AG10803 (cell line): Measurements from ENCODE around the gene IFITM1.

Experiments used
- DNase-seq: peaks from one replicate; pipeline ENCODE4 v3.0.0; 2010; ENCODE audit warnings: low read depth
- H3K4me3 ChIP-seq: 2 replicates; pipeline ENCODE4 v1.5.1; 2011; ENCODE audit warnings: mild to moderate bottlenecking, low read length, control low read depth
- CTCF ChIP-seq: conservative IDR thresholded peaks from 2 replicates; pipeline ENCODE4 v1.5.1; 2011; ENCODE audit warnings: mild to moderate bottlenecking, low read length, control low read depth, inconsistent platforms

Gene IFITM1

DNA sequence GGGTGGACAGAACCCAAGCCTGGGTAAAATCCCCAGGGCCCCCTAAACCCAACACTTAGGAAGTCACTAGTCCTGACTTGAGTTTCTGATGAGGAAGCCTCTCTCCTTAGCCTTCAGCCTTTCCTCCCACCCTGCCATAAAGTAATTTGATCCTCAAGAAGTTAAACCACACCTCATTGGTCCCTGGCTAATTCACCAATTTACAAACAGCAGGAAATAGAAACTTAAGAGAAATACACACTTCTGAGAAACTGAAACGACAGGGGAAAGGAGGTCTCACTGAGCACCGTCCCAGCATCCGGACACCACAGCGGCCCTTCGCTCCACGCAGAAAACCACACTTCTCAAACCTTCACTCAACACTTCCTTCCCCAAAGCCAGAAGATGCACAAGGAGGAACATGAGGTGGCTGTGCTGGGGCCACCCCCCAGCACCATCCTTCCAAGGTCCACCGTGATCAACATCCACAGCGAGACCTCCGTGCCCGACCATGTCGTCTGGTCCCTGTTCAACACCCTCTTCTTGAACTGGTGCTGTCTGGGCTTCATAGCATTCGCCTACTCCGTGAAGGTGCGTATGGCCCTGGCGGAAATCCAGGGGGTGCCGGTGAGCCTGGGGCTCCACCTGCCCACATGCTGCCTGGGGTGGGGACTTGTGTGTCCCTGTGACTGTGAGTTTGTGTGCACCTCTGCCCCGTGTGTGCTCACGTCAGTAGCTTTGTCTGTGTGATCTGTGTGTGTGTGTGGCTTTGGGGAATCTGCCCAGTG lies at the start of gene IFITM1:
TSS of gene IFITM1 (plus strand) at position 254 of the 767 bp plus-strand sequence. CDS start at position 385, 131 bp downstream.
- peak within 1 kb of the TSS; percentile 80 for H3K4me3 ChIP-seq
- peak; percentile 83 for DNase-seq
- no peak for TF ChIP-seq CTCF

DNA sequence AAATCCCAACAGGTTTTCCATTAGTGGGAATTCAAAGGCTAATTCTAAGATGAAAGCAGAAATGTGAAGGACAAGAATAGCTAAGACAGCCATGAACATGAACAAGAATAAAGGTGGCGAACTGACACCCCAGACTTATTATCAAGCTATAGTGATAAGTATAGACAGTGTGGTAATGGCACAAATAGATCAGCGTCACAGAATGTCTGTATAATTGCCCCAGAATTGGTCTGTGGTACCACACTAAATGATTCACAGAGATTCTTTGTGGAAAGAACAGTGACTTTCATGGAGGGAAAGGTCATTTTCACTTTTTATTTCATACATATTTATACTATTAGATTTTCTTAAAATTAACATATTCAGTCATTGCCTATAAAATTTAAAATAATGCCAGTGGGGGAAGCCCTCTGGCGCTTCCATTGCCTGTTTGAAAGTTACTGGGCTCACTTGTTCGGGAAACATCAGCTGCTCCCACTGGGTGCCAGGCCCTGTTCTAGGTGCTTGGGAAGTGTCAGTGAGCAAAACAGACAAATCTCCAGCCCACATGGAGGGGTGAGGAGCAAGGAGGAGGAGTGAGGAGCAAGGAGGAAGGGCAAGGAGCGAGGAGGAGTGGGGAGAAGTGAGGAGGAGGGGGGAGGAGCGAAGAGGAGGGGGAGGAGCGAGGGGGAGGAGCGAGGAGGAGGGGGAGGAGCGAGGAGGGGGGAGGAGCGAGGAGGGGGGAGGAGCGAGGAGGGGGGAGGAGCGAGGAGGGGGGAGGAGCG lies 47.0 kb upstream of the IFITM1 start:
- no peak overlapping the region for H3K4me3 ChIP-seq
- DNase-seq, result no peak
- no peak for TF ChIP-seq CTCF

- peak; percentile 28 for DNase-seq
- H3K4me3 ChIP-seq, result peak overlapping the region; percentile 33
- TF ChIP-seq CTCF, result no peak
Measured at GRCh38 chr11:267491-267994, 46.3 kb upstream of the IFITM1 start.

- peak; percentile 46 for TF ChIP-seq CTCF
- DNase-seq, result peak; percentile 88
- peak overlapping the region; percentile 30 for H3K4me3 ChIP-seq
Measured at GRCh38 chr11:268716-269145, 45.1 kb upstream of the IFITM1 start.

DNA sequence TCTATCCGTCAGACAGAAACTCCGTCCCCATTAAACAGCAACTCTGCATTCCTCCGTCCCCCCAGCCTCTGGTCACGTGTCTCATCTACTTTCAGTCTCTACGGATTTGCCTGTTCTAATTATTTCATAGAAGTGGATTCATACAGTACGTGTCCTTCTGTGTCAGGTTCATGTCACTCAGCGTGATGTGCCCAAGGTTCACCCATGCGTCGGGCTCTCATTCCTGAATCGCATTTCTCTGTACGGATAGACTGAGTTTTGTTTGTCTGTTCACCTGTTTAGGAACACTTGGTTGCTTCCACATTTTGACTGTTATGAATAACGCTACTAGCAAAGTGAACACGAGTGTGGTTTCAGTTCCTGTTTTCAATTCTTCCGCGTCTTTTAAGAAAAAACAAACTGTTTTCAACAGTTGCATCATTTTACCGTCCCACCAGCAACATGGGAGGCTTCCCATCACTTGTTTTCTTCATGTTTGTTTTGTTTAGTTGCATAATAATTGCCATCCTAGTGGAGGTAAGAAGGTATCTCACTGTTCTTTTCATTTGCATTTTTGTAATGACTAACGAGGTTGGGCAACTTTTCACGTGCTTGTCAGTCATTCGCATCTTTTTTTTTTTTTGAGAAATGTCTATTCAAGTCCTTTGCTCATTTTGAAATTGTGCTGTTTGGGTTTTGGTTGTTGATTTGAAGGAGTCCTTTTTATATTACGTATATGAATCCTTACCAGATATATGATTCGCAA lies 44.5 kb upstream of the IFITM1 start:
- TF ChIP-seq CTCF, result 0 out of 2 replicates have a peak, but pooled peaks have one; percentile 12
- H3K4me3 ChIP-seq, result peak overlapping the region; percentile 30
- DNase-seq, result peak; percentile 56

- no peak overlapping the region for H3K4me3 ChIP-seq
- no peak for TF ChIP-seq CTCF
Measured at GRCh38 chr11:270451-271318, 43.2 kb upstream of the IFITM1 start.

More at GRCh38 chr11:270451-271318, 43.2 kb upstream of the IFITM1 start:
- DNase-seq, result no peak
